Measurements from ENCODE around the gene CHMP1A.
"Not testable (repeated sequence)": the region's sequence is repeated elsewhere in the genome, so short reads cannot be mapped to it uniquely, and the experiment has no call there.

Gene CHMP1A

GRCh38 chr16:89672177-89672941 lies 14.9 kb upstream of the CHMP1A start:
- 93 to 94% methylated on average over 16 of the region's 16 CpGs for WGBS, 2 experiments
- Histone ChIP-seq H3K9me3 (ENCODE audit: control insufficient read depth, low read length) (no peaks in the 10 kb centered on the region), H3K4me3 (ENCODE audit: insufficient read depth, low read depth, low read length) (no peak overlapping the region), H3K27ac (ENCODE audit: insufficient read depth, low read depth, low read length, poor library complexity, severe bottlenecking) (no peak overlapping the region), H3K27me3 (ENCODE audit: control insufficient read depth, insufficient read depth, low read length, poor library complexity, severe bottlenecking) (no peaks in the 10 kb centered on the region), H3K36me3 (ENCODE audit: control insufficient read depth, insufficient read depth, low read length) (peaks cover 7% of the 10 kb centered on the region), H3K4me1 (ENCODE audit: control insufficient read depth, insufficient read depth, low read length) (no peaks in the 10 kb centered on the region)

GRCh38 chr16:89671565-89671964 lies 14.1 kb upstream of the CHMP1A start:
- H3K9me3 ChIP-seq (ENCODE audit: control insufficient read depth, low read length); H3K27ac ChIP-seq (ENCODE audit: insufficient read depth, low read depth, low read length, poor library complexity, severe bottlenecking); H3K4me1 ChIP-seq (ENCODE audit: control insufficient read depth, insufficient read depth, low read length); H3K36me3 ChIP-seq (ENCODE audit: control insufficient read depth, insufficient read depth, low read length); H3K4me3 ChIP-seq (ENCODE audit: insufficient read depth, low read depth, low read length); H3K27me3 ChIP-seq (ENCODE audit: control insufficient read depth, insufficient read depth, low read length, poor library complexity, severe bottlenecking): not testable (repeated sequence)
- 92 to 96% methylated on average over 4 of the region's 4 CpGs for WGBS, 2 experiments

GRCh38 chr16:89670496-89671431 lies 13.3 kb upstream of the CHMP1A start:
- Histone ChIP-seq H3K4me3 (ENCODE audit: insufficient read depth, low read depth, low read length) (no peak overlapping the region), H3K36me3 (ENCODE audit: control insufficient read depth, insufficient read depth, low read length) (peaks cover 14% of the 10 kb centered on the region), H3K27ac (ENCODE audit: insufficient read depth, low read depth, low read length, poor library complexity, severe bottlenecking) (no peak overlapping the region), H3K9me3 (ENCODE audit: control insufficient read depth, low read length) (no peaks in the 10 kb centered on the region), H3K27me3 (ENCODE audit: control insufficient read depth, insufficient read depth, low read length, poor library complexity, severe bottlenecking) (no peaks in the 10 kb centered on the region), H3K4me1 (ENCODE audit: control insufficient read depth, insufficient read depth, low read length) (no peaks in the 10 kb centered on the region)
- WGBS, 2 experiments = 94 to 95% methylated on average over 10 of the region's 10 CpGs

DNA sequence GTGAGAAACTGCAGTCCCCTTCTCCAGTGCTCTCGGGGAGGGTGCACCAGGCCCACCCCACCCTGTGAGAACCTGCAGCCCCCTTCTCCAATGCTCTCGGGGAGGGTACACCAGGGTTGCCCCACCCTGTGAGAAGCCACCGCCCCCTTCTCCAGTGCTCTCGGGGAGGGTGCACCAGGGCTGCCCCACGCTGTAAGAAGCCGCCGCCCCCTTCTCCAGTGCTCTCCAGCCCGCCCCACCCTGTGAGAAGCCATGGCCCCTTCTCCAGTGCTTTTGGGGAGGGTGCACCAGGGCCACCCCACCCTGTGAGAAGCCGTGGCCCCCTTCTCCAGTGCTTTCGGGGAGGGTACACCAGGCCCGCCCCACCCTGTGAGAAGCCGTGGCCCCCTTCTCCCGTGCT lies 12.2 kb upstream of the CHMP1A start:
- Histone ChIP-seq H3K4me3 (ENCODE audit: insufficient read depth, low read depth, low read length) (no peak overlapping the region), H3K27ac (ENCODE audit: insufficient read depth, low read depth, low read length, poor library complexity, severe bottlenecking) (no peak overlapping the region), H3K27me3 (ENCODE audit: control insufficient read depth, insufficient read depth, low read length, poor library complexity, severe bottlenecking) (no peaks in the 10 kb centered on the region), H3K4me1 (ENCODE audit: control insufficient read depth, insufficient read depth, low read length) (no peaks in the 10 kb centered on the region), H3K36me3 (ENCODE audit: control insufficient read depth, insufficient read depth, low read length) (peaks cover 19% of the 10 kb centered on the region), H3K9me3 (ENCODE audit: control insufficient read depth, low read length) (no peaks in the 10 kb centered on the region)
- WGBS, 2 experiments = 89 to 90% methylated on average over 13 of the region's 13 CpGs

DNA sequence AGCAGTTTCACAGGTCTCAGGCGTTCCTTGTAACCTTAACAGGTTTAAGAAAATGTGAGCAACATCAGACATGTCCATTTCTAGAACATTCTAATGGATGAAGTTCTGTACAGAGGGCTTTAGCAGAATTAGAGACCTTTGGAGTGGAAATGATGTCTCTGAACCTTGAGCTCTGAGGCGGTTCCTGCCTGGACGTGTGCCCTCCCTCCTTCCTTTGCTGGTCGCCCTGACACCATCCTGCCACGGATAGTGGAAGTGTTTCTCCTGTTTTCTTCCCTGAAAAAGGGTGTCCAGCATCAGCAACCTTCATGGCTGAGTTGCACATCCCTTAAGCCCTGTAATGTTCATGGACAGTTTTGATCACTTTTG lies 11.3 kb upstream of the CHMP1A start:
- H3K9me3 ChIP-seq (ENCODE audit: control insufficient read depth, low read length) = no peaks in the 10 kb centered on the region
- H3K4me3 ChIP-seq (ENCODE audit: insufficient read depth, low read depth, low read length) = no peak overlapping the region
- WGBS, 2 experiments = 92 to 96% methylated on average over 5 of the region's 5 CpGs
- H3K27me3 ChIP-seq (ENCODE audit: control insufficient read depth, insufficient read depth, low read length, poor library complexity, severe bottlenecking) = no peaks in the 10 kb centered on the region
- H3K36me3 ChIP-seq (ENCODE audit: control insufficient read depth, insufficient read depth, low read length) = peaks cover 23% of the 10 kb centered on the region
- no peak overlapping the region for H3K27ac ChIP-seq (ENCODE audit: insufficient read depth, low read depth, low read length, poor library complexity, severe bottlenecking)
- no peaks in the 10 kb centered on the region for H3K4me1 ChIP-seq (ENCODE audit: control insufficient read depth, insufficient read depth, low read length)

DNA sequence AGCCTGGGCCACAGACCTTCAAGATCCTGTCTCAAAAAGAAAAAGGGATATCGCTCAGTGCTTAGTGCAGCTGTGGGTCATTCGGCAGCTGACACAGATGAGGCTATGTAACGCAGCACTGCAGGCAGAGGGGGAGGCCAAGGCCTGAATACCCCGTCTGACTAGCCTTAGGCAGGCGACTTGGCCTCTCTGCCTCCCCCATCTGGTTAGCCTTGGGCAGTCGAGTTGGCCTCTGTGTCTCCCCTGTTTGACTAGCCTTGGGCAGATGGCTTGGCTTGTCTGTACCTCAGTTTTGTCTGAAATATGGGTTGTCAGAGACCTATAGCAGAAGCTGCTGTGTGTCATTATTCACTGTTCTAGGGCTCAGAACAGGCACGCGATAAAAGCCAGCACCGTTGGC lies 10.1 kb upstream of the CHMP1A start:
- H3K4me3 ChIP-seq (ENCODE audit: insufficient read depth, low read depth, low read length) = no peak overlapping the region
- H3K4me1 ChIP-seq (ENCODE audit: control insufficient read depth, insufficient read depth, low read length) = no peaks in the 10 kb centered on the region
- no peaks in the 10 kb centered on the region for H3K9me3 ChIP-seq (ENCODE audit: control insufficient read depth, low read length)
- WGBS, 2 experiments = 81% methylated on average over 9 of the region's 9 CpGs
- no peak overlapping the region for H3K27ac ChIP-seq (ENCODE audit: insufficient read depth, low read depth, low read length, poor library complexity, severe bottlenecking)
- H3K36me3 ChIP-seq (ENCODE audit: control insufficient read depth, insufficient read depth, low read length) = peaks cover 29% of the 10 kb centered on the region
- no peaks in the 10 kb centered on the region for H3K27me3 ChIP-seq (ENCODE audit: control insufficient read depth, insufficient read depth, low read length, poor library complexity, severe bottlenecking)

DNA sequence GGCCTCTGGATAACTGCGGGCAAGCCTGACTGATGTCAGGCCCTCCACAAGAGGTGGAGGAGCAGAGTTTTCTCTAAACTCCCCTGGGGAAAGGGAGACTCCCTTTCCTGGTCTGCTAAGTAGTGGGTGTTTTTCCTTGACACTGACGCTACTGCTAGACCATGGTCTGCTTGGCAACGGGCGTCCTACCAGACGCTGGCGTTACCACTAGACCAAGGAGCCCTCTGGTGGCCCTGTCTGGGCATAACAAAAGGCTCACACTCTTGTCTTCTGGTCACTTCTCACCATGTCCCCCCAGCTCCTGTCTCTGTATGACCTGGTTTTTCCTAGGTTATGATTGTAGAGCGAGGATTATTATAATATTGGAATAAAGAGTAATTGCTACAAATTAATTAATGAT lies 9.5 kb upstream of the CHMP1A start:
- H3K4me3 ChIP-seq (ENCODE audit: insufficient read depth, low read depth, low read length); H3K4me1 ChIP-seq (ENCODE audit: control insufficient read depth, insufficient read depth, low read length); H3K27me3 ChIP-seq (ENCODE audit: control insufficient read depth, insufficient read depth, low read length, poor library complexity, severe bottlenecking); H3K27ac ChIP-seq (ENCODE audit: insufficient read depth, low read depth, low read length, poor library complexity, severe bottlenecking); H3K9me3 ChIP-seq (ENCODE audit: control insufficient read depth, low read length): not testable (repeated sequence)
- H3K36me3 ChIP-seq (ENCODE audit: control insufficient read depth, insufficient read depth, low read length) = peaks cover 31% of the 10 kb centered on the region
- WGBS, 2 experiments = 57 to 73% methylated on average over 5 to 6 of the region's 7 CpGs

DNA sequence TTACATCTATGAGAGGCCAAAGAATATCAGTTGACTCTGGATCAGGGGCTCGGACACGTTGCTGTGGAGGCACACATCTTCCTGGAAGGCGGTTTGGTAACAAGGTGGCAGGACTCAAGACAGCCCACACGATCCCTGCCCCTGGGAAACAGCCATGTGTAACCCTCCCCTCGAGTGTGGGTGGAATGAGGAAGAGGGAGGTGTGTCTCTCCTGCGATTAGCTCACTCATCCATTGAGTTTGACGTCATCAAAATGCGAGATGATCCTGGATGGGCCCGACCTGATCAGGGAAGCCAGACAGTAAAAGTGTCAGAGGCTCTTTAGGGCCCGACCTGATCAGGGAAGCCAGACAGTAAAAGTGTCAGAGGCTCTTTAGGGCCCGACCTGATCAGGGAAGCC lies 6.7 kb upstream of the CHMP1A start:
- H3K36me3 ChIP-seq (ENCODE audit: control insufficient read depth, insufficient read depth, low read length) = peaks cover 49% of the 10 kb centered on the region
- not testable (repeated sequence) for H3K27ac ChIP-seq (ENCODE audit: insufficient read depth, low read depth, low read length, poor library complexity, severe bottlenecking)

DNA sequence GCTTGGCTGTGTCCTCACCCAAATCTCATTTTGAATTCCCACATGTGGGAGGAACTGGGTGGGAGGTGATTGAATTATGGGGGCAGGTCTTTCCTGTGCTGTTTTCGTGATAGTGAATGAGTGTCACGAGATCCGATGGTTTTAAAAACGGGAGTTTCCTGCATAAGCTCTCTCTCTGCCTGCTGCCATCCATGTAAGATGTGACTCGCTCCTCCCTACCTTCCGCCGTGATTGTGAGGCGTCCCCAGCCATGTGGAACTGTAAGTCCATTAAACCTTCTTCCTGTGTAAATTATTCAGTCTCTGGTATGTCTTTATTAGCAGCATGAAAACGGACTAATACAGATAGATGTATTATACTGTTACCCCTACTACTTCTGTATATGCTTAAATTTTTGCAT lies 3.7 kb upstream of the CHMP1A start:
- H3K4me1 ChIP-seq (ENCODE audit: control insufficient read depth, insufficient read depth, low read length) = peaks cover 5% of the 10 kb centered on the region
- H3K27me3 ChIP-seq (ENCODE audit: control insufficient read depth, insufficient read depth, low read length, poor library complexity, severe bottlenecking) = no peaks in the 10 kb centered on the region
- no peak overlapping the region for H3K27ac ChIP-seq (ENCODE audit: insufficient read depth, low read depth, low read length, poor library complexity, severe bottlenecking)
- H3K36me3 ChIP-seq (ENCODE audit: control insufficient read depth, insufficient read depth, low read length) = peaks cover 46% of the 10 kb centered on the region
- H3K9me3 ChIP-seq (ENCODE audit: control insufficient read depth, low read length) = no peaks in the 10 kb centered on the region
- no peak overlapping the region for H3K4me3 ChIP-seq (ENCODE audit: insufficient read depth, low read depth, low read length)
- WGBS, 2 experiments = 96 to 98% methylated on average over 9 of the region's 9 CpGs

More for the DNA sequence above, 6.7 kb upstream of the CHMP1A start:
- H3K27me3 ChIP-seq (ENCODE audit: control insufficient read depth, insufficient read depth, low read length, poor library complexity, severe bottlenecking); H3K4me1 ChIP-seq (ENCODE audit: control insufficient read depth, insufficient read depth, low read length); H3K4me3 ChIP-seq (ENCODE audit: insufficient read depth, low read depth, low read length); H3K9me3 ChIP-seq (ENCODE audit: control insufficient read depth, low read length): not testable (repeated sequence)
- 97 to 98% methylated on average over 10 of the region's 11 CpGs for WGBS, 2 experiments

GRCh38 chr16:89660146-89660545 lies 2.6 kb upstream of the CHMP1A start:
- Histone ChIP-seq H3K4me3 (ENCODE audit: insufficient read depth, low read depth, low read length) (no peak overlapping the region), H3K27me3 (ENCODE audit: control insufficient read depth, insufficient read depth, low read length, poor library complexity, severe bottlenecking) (no peaks in the 10 kb centered on the region), H3K36me3 (ENCODE audit: control insufficient read depth, insufficient read depth, low read length) (peaks cover 41% of the 10 kb centered on the region), H3K9me3 (ENCODE audit: control insufficient read depth, low read length) (no peaks in the 10 kb centered on the region), H3K4me1 (ENCODE audit: control insufficient read depth, insufficient read depth, low read length) (peaks cover 5% of the 10 kb centered on the region), H3K27ac (ENCODE audit: insufficient read depth, low read depth, low read length, poor library complexity, severe bottlenecking) (no peak overlapping the region)
- 95 to 96% methylated on average over 7 of the region's 7 CpGs for WGBS, 2 experiments

Data from ectodermal cell (in vitro differentiated cells).